ENCODE measurements around the gene MCF2L2. TPM values are rescaled to one million over a fixed set of nuclear protein-coding genes. Genes with fewer than 3 reads are reported as not detected.

MCF2L2 gene
- total and polyA plus RNA-seq, 9 of the 15 experiments (the other 6 are each of a cell fraction or from before 2014, with no cell fraction given) = 0.56 to 4.2 (median 3.0) TPM

DNA sequence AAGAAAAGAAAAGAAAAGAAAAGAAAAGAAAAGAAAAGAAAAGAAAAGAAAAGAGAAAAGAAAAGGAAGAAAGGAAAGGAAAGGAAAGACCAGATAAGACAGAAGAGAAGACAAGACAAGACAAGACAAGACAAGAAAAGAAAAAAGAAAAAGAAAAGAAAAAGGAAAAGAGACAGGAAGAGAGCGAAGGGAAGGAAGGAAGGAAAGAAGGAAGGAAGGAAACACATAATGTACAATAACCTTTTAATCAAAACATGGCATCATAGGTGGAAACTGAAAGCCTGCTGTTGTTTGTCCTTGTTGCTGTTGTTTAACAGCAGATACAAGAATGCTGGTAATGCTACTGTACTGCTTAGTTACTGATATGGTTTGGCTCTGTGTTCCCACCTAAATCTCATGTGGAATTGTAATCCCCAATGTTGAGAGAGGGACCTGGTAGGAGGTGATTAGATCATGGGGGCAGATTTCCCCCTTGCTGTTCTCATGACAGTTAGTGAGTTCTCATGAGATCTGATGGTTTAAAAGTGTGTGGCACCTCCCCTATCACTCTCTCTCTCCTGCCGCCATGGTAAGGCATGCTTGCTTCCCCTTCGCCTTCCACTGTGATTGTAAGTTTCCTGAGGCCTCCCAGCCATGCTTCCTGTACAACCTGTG, 67.3 kb downstream of the MCF2L2 start (continued):
- TF ChIP-seq, protein P1, sequence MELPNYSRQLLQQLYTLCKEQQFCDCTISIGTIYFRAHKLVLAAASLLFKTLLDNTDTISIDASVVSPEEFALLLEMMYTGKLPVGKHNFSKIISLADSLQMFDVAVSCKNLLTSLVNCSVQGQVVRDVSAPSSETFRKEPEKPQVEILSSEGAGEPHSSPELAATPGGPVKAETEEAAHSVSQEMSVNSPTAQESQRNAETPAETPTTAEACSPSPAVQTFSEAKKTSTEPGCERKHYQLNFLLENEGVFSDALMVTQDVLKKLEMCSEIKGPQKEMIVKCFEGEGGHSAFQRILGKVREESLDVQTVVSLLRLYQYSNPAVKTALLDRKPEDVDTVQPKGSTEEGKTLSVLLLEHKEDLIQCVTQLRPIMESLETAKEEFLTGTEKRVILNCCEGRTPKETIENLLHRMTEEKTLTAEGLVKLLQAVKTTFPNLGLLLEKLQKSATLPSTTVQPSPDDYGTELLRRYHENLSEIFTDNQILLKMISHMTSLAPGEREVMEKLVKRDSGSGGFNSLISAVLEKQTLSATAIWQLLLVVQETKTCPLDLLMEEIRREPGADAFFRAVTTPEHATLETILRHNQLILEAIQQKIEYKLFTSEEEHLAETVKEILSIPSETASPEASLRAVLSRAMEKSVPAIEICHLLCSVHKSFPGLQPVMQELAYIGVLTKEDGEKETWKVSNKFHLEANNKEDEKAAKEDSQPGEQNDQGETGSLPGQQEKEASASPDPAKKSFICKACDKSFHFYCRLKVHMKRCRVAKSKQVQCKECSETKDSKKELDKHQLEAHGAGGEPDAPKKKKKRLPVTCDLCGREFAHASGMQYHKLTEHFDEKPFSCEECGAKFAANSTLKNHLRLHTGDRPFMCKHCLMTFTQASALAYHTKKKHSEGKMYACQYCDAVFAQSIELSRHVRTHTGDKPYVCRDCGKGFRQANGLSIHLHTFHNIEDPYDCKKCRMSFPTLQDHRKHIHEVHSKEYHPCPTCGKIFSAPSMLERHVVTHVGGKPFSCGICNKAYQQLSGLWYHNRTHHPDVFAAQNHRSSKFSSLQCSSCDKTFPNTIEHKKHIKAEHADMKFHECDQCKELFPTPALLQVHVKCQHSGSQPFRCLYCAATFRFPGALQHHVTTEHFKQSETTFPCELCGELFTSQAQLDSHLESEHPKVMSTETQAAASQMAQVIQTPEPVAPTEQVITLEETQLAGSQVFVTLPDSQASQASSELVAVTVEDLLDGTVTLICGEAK (IDR thresholded peaks at IDR 0.05) = peak; percentile 55; the same call in 1 of the 2 replicates
- TF ChIP-seq, protein P1 (CRISPR knock-in tag; IDR thresholded peaks at IDR 0.05) = no peak
- TF ChIP-seq ZNF507 (tag; conservative IDR thresholded peaks at IDR 0.05) (no peak), NFIC (IDR thresholded peaks at IDR 0.05) (peak; percentile 75), NFYB (IDR thresholded peaks at IDR 0.05; ENCODE audit: extremely low read depth, insufficient read length) (no peak), MTA1 (IDR thresholded peaks at IDR 0.05; ENCODE audit: borderline replicate concordance) (peak; percentile 87), SAP30 (IDR thresholded peaks at IDR 0.05; ENCODE audit: borderline replicate concordance, insufficient read depth, low read depth, low read length, poor library complexity, severe bottlenecking) (no peak), TRIM28 (IDR thresholded peaks at IDR 0.05) (no peak), SRSF3 (IDR thresholded peaks at IDR 0.05; ENCODE audit: insufficient read depth, low read length) (no peak)
- TF ChIP-seq, protein P2, sequence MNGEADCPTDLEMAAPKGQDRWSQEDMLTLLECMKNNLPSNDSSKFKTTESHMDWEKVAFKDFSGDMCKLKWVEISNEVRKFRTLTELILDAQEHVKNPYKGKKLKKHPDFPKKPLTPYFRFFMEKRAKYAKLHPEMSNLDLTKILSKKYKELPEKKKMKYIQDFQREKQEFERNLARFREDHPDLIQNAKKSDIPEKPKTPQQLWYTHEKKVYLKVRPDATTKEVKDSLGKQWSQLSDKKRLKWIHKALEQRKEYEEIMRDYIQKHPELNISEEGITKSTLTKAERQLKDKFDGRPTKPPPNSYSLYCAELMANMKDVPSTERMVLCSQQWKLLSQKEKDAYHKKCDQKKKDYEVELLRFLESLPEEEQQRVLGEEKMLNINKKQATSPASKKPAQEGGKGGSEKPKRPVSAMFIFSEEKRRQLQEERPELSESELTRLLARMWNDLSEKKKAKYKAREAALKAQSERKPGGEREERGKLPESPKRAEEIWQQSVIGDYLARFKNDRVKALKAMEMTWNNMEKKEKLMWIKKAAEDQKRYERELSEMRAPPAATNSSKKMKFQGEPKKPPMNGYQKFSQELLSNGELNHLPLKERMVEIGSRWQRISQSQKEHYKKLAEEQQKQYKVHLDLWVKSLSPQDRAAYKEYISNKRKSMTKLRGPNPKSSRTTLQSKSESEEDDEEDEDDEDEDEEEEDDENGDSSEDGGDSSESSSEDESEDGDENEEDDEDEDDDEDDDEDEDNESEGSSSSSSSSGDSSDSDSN (IDR thresholded peaks at IDR 0.05; ENCODE audit: borderline replicate concordance in 1 of 2, low read depth in 2 of 2, low read length in 2 of 2) = no peak
